Prostate gland (tissue), 2 donors: ENCODE data around the gene TCF4. TPM values are rescaled to one million over a fixed set of nuclear protein-coding genes. Genes with fewer than 3 reads are reported as not detected.

Experiments
- DNase-seq: peaks from one replicate; pipeline ENCODE4 v3.0.0-alpha.2; 2019; ENCODE audit warnings: low spot score
- H3K27ac ChIP-seq, 2 donors: fragments of 200-600 bp; sonication (generic); 2 replicates each; pipeline ENCODE4 v1.5.1; 2017 to 2019
- H3K27me3 ChIP-seq: fragments of 200-600 bp; sonication (generic); replicated peaks from 2 replicates; pipeline ENCODE4 v1.5.1; 2019; ENCODE audit not compliant: insufficient read depth
- H3K36me3 ChIP-seq, 2 donors: fragments of 200-600 bp; sonication (generic); 1 replicate in 1 of 2; 2 replicates in 1 of 2; pipeline versions ENCODE4 v1.5.1 to v1.8.1; 2017 to 2019
- H3K4me1 ChIP-seq: fragments of 200-600 bp; sonication (generic); replicated peaks from 2 replicates; pipeline ENCODE4 v1.5.1; 2019
- H3K4me3 ChIP-seq, 2 donors: fragments of 200-600 bp; sonication (generic); 2 replicates each; pipeline ENCODE4 v1.5.1; 2017 to 2019
- H3K9me3 ChIP-seq: fragments of 200-600 bp; sonication (generic); 2 replicates; pipeline ENCODE4 v1.5.1; 2017
- POLR2A ChIP-seq: fragments of 450-650 bp; IDR thresholded peaks from one replicate; pipeline ENCODE4 v1.6.1; 2016; ENCODE audit warnings: antibody characterized with exemption, mild to moderate bottlenecking
- POLR2AphosphoS5 ChIP-seq: sonication (generic); formaldehyde crosslinking; IDR thresholded peaks from one replicate; pipeline ENCODE4 v1.6.1; 2017; ENCODE audit warnings: antibody characterized with exemption
- WGBS: methylation state at CpG from one replicate; pipeline ENCODE4 v1.1.5; 2018; 5-methylcytosine and 5-hydroxymethylcytosine counted together
- intact Hi-C: fragments of 100-400 bp; cut with DNase I; formaldehyde crosslinking; loops from one replicate; pipeline ENCODE4 v1.14.2; 2022
- total RNA-seq, 2 donors: library from RNA; depleted of rRNA; stranded (reverse); fragments of >200 nt; gene quantifications; one replicate each; pipeline ENCODE4 v1.1.0, GENCODE V29; 2016
- TF ChIP-seq, protein P1 (sequence below), 4 experiments: fragments of 200-600 bp in 2 of 4; fragments of 450-650 bp in 2 of 4; sonication (generic) in 2 of 4; IDR thresholded peaks; 1 replicate in 3 of 4; 2 replicates in 1 of 4; pipeline ENCODE4 v1.5.1; 2016 to 2019; ENCODE audit warnings: antibody characterized with exemption in 4 of 4, mild to moderate bottlenecking in 2 of 4, moderate library complexity in 2 of 4

TCF4 gene
- total RNA-seq, 2 donors from 2014 or later, result 29.8 to 87.2 TPM

GRCh38 chr18:55256929-55257289, 331.1 kb downstream of the TCF4 start:
- TF ChIP-seq, protein P1, sequence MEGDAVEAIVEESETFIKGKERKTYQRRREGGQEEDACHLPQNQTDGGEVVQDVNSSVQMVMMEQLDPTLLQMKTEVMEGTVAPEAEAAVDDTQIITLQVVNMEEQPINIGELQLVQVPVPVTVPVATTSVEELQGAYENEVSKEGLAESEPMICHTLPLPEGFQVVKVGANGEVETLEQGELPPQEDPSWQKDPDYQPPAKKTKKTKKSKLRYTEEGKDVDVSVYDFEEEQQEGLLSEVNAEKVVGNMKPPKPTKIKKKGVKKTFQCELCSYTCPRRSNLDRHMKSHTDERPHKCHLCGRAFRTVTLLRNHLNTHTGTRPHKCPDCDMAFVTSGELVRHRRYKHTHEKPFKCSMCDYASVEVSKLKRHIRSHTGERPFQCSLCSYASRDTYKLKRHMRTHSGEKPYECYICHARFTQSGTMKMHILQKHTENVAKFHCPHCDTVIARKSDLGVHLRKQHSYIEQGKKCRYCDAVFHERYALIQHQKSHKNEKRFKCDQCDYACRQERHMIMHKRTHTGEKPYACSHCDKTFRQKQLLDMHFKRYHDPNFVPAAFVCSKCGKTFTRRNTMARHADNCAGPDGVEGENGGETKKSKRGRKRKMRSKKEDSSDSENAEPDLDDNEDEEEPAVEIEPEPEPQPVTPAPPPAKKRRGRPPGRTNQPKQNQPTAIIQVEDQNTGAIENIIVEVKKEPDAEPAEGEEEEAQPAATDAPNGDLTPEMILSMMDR (IDR thresholded peaks at IDR 0.05), result no peak
- TF ChIP-seq POLR2A (no peak), POLR2AphosphoS5 (no peak)
- Histone ChIP-seq H3K27ac (no peak overlapping the region), H3K27me3 (no peaks in the 10 kb centered on the region), H3K4me1 (no peaks in the 10 kb centered on the region), H3K4me3 (no peak overlapping the region), H3K36me3 (no peaks in the 10 kb centered on the region), H3K9me3 (no peaks in the 10 kb centered on the region)
- intact Hi-C loops, result no loop called here
- no peak for DNase-seq
- WGBS, result 85% methylated on average over 1 of the region's 1 CpG

- WGBS, result 75% methylated on average over 7 of the region's 7 CpGs
- intact Hi-C loops, result no loop called here
- Histone ChIP-seq H3K4me3 (no peak overlapping the region), H3K27ac (no peak overlapping the region), H3K27me3 (no peaks in the 10 kb centered on the region), H3K36me3 (no peaks in the 10 kb centered on the region), H3K9me3 (no peaks in the 10 kb centered on the region), H3K4me1 (no peaks in the 10 kb centered on the region)
- TF ChIP-seq POLR2A (no peak), POLR2AphosphoS5 (no peak)
- TF ChIP-seq, protein P1 (IDR thresholded peaks at IDR 0.05), result no peak
- no peak for DNase-seq
These were observed 331.6 kb downstream of the TCF4 start for GRCh38 chr18:55256226-55256928.

GRCh38 chr18:55253814-55254213, 334.2 kb downstream of the TCF4 start:
- 97% methylated on average over 1 of the region's 1 CpG for whole genome bisulfite sequencing
- no peak overlapping the region for H3K27ac ChIP-seq
- DNase-seq, result no peak
- H3K27me3 ChIP-seq, result no peaks in the 10 kb centered on the region
- intact Hi-C loops, result no loop called here
- H3K36me3 ChIP-seq, result no peaks in the 10 kb centered on the region
- TF ChIP-seq POLR2A, result no peak
- TF ChIP-seq POLR2AphosphoS5, result no peak
- TF ChIP-seq, protein P1 (IDR thresholded peaks at IDR 0.05), result no peak
- H3K4me3 ChIP-seq, result no peak overlapping the region
- no peaks in the 10 kb centered on the region for H3K9me3 ChIP-seq
- H3K4me1 ChIP-seq, result no peaks in the 10 kb centered on the region

DNA sequence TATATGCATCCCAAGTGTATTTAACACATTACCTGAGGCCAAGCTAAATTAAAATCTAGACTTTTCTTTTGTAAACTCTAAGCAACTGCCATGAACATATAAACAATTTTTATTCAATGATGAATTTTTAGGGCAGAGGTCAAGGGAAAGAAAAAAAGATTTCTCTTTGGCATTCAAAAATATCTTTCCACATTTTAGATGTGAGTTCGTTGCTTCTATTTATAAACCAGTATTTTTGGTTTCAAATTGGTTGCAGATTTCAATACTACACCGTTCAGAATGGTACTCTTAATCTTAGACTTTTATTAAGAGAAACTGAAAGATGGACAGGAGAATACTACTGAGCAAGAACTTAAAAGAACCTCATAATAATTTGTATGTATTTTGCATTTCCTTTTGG, 335.1 kb downstream of the TCF4 start:
- Histone ChIP-seq H3K27ac (no peak overlapping the region), H3K9me3 (no peaks in the 10 kb centered on the region), H3K36me3 (no peaks in the 10 kb centered on the region), H3K4me1 (no peaks in the 10 kb centered on the region), H3K27me3 (no peaks in the 10 kb centered on the region), H3K4me3 (no peak overlapping the region)
- no peak for TF ChIP-seq POLR2A
- no peak for TF ChIP-seq POLR2AphosphoS5
- TF ChIP-seq, protein P1 (IDR thresholded peaks at IDR 0.05), result no peak
- DNase-seq, result no peak
- intact Hi-C loops, result no loop called here
- WGBS, result 49% methylated on average over 2 of the region's 2 CpGs

DNA sequence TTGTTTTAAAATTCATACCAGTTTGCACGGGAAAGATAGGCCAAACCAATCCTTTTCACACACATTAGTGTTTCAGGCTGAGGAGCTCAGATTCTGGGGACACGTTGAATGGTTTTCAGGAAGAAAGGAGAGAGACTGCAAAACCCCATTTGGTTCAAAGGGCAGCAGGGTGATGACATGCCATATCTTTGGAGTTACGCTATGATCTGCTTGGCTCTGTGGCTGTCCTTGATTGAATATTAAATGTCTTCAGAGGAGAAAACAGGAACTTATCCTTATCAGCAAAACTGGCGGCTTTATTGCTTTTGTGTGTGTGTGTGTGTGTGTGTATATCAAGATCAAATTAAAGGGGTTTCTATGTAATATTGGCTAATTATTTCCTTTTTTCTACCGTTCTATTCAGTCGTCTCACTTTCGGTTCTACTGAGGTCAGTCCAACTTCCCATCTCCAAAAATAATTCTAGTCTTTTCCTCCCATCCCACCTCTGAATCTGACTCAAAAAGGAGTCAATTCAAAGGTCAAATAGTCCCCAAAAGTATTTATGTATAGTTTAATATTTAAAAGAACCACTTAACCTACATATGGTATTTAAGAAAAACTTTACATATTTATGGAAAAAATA, 335.8 kb downstream of the TCF4 start:
- 63% methylated on average over 7 of the region's 7 CpGs for WGBS
- no peak overlapping the region for H3K27ac ChIP-seq
- no peak for DNase-seq
- no peaks in the 10 kb centered on the region for H3K36me3 ChIP-seq
- no peaks in the 10 kb centered on the region for H3K9me3 ChIP-seq
- no peaks in the 10 kb centered on the region for H3K4me1 ChIP-seq
- H3K4me3 ChIP-seq, result no peak overlapping the region
- TF ChIP-seq POLR2A, result no peak
- TF ChIP-seq, protein P1 (IDR thresholded peaks at IDR 0.05), result no peak
- no peak for TF ChIP-seq POLR2AphosphoS5
- intact Hi-C loops, result no loop called here
- no peaks in the 10 kb centered on the region for H3K27me3 ChIP-seq
